ENCODE data around the gene ALDH3B2. TPM values are rescaled to one million over a fixed set of nuclear protein-coding genes. Genes with fewer than 3 reads are reported as not detected.

ALDH3B2 gene
- total RNA-seq, 2 experiments from 2014 or later, result 1.5 to 8.0 TPM

GRCh38 chr11:67700548-67701262 is 26.3 kb upstream of the ALDH3B2 start:
- no peak for TF ChIP-seq CTCF (conservative IDR thresholded peaks at IDR 0.05; ENCODE audit: low read length)
- no peak for TF ChIP-seq EZH2phosphoT487 (IDR thresholded peaks at IDR 0.05; ENCODE audit: borderline replicate concordance, low read depth, low read length)
- no peaks in the 10 kb centered on the region for H3K4me1 ChIP-seq (ENCODE audit: insufficient read depth, low read length, poor library complexity, severe bottlenecking)
- H3K9me3 ChIP-seq (ENCODE audit: low read length), result peaks cover 10% of the 10 kb centered on the region; the same call in 1 of the 2 replicates
- intact Hi-C loops (cut with micrococcal nuclease; ENCODE audit: unreplicated experiment), result no loop called here
- H3K9me2 ChIP-seq (ENCODE audit: insufficient read depth, low read length), result no peaks in the 10 kb centered on the region
- no peak overlapping the region for H3K4me3 ChIP-seq (ENCODE audit: low read depth, low read length, poor library complexity, severe bottlenecking)
- H3K4me2 ChIP-seq (ENCODE audit: low read length), result no peak overlapping the region
- DNase-seq (ENCODE audit: low spot score), result no peak
- POLR2A ChIA-PET, result no interaction called here
- CTCF ChIA-PET (ENCODE audit: unreplicated experiment), result no interaction called here
- H3K79me2 ChIP-seq (ENCODE audit: insufficient read depth, low read depth, low read length), result no peaks in the 10 kb centered on the region
- H3K36me3 ChIP-seq (ENCODE audit: insufficient read depth, low read length), result no peaks in the 10 kb centered on the region
- H4K20me1 ChIP-seq (ENCODE audit: insufficient read depth, low read length), result no peaks in the 10 kb centered on the region
- no peak overlapping the region for H3K27ac ChIP-seq (ENCODE audit: low read depth, low read length, poor library complexity, severe bottlenecking)
- BruUV-seq (replicated peaks), result no TSS peak
- no peak overlapping the region for H2AFZ ChIP-seq (ENCODE audit: low read length)

GRCh38 chr11:67700141-67700540 is 25.7 kb upstream of the ALDH3B2 start:
- intact Hi-C loops (cut with micrococcal nuclease; ENCODE audit: unreplicated experiment), result no loop called here
- H4K20me1 ChIP-seq (ENCODE audit: insufficient read depth, low read length), result no peaks in the 10 kb centered on the region
- no peak overlapping the region for H3K4me3 ChIP-seq (ENCODE audit: low read depth, low read length, poor library complexity, severe bottlenecking)
- ChIA-PET CTCF (ENCODE audit: unreplicated experiment) (no interaction called here), POLR2A (no interaction called here)
- H3K36me3 ChIP-seq (ENCODE audit: insufficient read depth, low read length), result no peaks in the 10 kb centered on the region
- H3K9me3 ChIP-seq (ENCODE audit: low read length), result peaks cover 10% of the 10 kb centered on the region; the same call in 1 of the 2 replicates
- BruUV-seq (replicated peaks), result no TSS peak
- no peaks in the 10 kb centered on the region for H3K9me2 ChIP-seq (ENCODE audit: insufficient read depth, low read length)
- no peak overlapping the region for H3K27ac ChIP-seq (ENCODE audit: low read depth, low read length, poor library complexity, severe bottlenecking)
- H2AFZ ChIP-seq (ENCODE audit: low read length), result no peak overlapping the region
- no peaks in the 10 kb centered on the region for H3K79me2 ChIP-seq (ENCODE audit: insufficient read depth, low read depth, low read length)
- DNase-seq (ENCODE audit: low spot score), result no peak
- H3K4me1 ChIP-seq (ENCODE audit: insufficient read depth, low read length, poor library complexity, severe bottlenecking), result no peaks in the 10 kb centered on the region
- TF ChIP-seq EZH2phosphoT487 (IDR thresholded peaks at IDR 0.05; ENCODE audit: borderline replicate concordance, low read depth, low read length), result no peak
- TF ChIP-seq CTCF (conservative IDR thresholded peaks at IDR 0.05; ENCODE audit: low read length), result peak; percentile 41
- H3K4me2 ChIP-seq (ENCODE audit: low read length), result no peak overlapping the region

GRCh38 chr11:67699521-67699920 is 25.1 kb upstream of the ALDH3B2 start:
- H4K20me1 ChIP-seq (ENCODE audit: insufficient read depth, low read length), result no peaks in the 10 kb centered on the region
- H3K4me3 ChIP-seq (ENCODE audit: low read depth, low read length, poor library complexity, severe bottlenecking), result no peak overlapping the region
- no peak overlapping the region for H3K4me2 ChIP-seq (ENCODE audit: low read length)
- H2AFZ ChIP-seq (ENCODE audit: low read length), result no peak overlapping the region
- ChIA-PET CTCF (ENCODE audit: unreplicated experiment) (no interaction called here), POLR2A (no interaction called here)
- no peaks in the 10 kb centered on the region for H3K36me3 ChIP-seq (ENCODE audit: insufficient read depth, low read length)
- no peaks in the 10 kb centered on the region for H3K79me2 ChIP-seq (ENCODE audit: insufficient read depth, low read depth, low read length)
- peaks cover 10% of the 10 kb centered on the region; the same call in 1 of the 2 replicates for H3K9me3 ChIP-seq (ENCODE audit: low read length)
- H3K4me1 ChIP-seq (ENCODE audit: insufficient read depth, low read length, poor library complexity, severe bottlenecking), result no peaks in the 10 kb centered on the region
- no peak for TF ChIP-seq CTCF (conservative IDR thresholded peaks at IDR 0.05; ENCODE audit: low read length)
- TF ChIP-seq EZH2phosphoT487 (IDR thresholded peaks at IDR 0.05; ENCODE audit: borderline replicate concordance, low read depth, low read length), result no peak
- no peak for DNase-seq (ENCODE audit: low spot score)
- intact Hi-C loops (cut with micrococcal nuclease; ENCODE audit: unreplicated experiment), result no loop called here
- BruUV-seq (replicated peaks), result no TSS peak
- no peak overlapping the region for H3K27ac ChIP-seq (ENCODE audit: low read depth, low read length, poor library complexity, severe bottlenecking)
- no peaks in the 10 kb centered on the region for H3K9me2 ChIP-seq (ENCODE audit: insufficient read depth, low read length)

Data from OCI-LY7 (cell line).